ENCODE results near the gene UCP3. TPM values are rescaled to one million over a fixed set of nuclear protein-coding genes. Genes with fewer than 3 reads are reported as not detected.

The UCP3 gene
- total and polyA plus RNA-seq, 9 donors, result 0.70 to 2.2 (median 1.1) TPM

DNA sequence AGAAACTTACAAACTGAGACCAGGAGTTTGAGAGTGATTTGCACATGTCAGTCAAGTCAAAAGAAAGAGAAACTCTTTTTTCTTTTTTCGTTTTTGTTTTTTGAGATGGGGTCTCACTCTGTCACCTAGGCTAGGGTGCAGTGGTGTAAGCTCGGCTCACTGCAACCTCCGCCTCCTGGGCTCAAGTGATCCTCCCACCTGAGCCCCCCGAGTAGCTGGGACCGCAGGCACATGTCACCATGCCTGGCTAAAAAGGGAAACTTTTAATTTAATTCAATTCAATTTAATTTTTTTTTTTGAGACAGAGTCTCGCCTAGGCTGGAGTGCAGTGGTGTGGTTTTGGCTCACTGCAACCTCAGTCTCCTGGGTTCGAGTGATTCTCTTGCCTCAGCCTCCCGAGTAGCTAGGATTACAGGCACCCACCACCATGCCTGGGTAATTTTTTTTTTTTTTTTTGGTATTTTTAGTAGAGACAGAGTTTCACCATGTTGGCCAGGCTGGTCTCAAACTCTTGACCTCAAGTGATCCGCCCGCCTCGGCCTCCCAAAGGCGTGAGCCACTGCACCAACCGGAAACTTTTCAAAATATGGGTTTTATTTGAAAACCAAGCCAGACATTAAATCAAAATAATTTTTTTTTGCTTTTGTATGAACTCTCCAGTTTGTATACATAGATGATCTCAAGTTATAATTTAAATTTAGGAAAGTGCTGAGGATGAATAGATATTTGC, 9.9 kb downstream of the UCP3 start:
- H3K4me3 ChIP-seq, result no peak overlapping the region
- no peak overlapping the region for H3K27ac ChIP-seq
- TF ChIP-seq CTCF (IDR thresholded peaks at IDR 0.05) (no peak), POLR2A (IDR thresholded peaks at IDR 0.05) (no peak), EP300 (IDR thresholded peaks at IDR 0.05) (no peak)
- no peaks in the 10 kb centered on the region for H3K4me1 ChIP-seq (ENCODE audit: insufficient read depth)
- no peak for DNase-seq
- no peaks in the 10 kb centered on the region for H3K9me3 ChIP-seq
- no peaks in the 10 kb centered on the region for H3K36me3 ChIP-seq
- no peaks in the 10 kb centered on the region for H3K27me3 ChIP-seq
- WGBS, 3 donors, result 90 to 96% (median 92%) methylated on average over 13 of the region's 13 CpGs
- intact Hi-C loops (cut with DNase I), result no loop called here

- Histone ChIP-seq H3K36me3 (no peaks in the 10 kb centered on the region), H3K27me3 (no peaks in the 10 kb centered on the region), H3K4me1 (ENCODE audit: insufficient read depth) (no peaks in the 10 kb centered on the region), H3K4me3 (no peak overlapping the region), H3K27ac (no peak overlapping the region), H3K9me3 (no peaks in the 10 kb centered on the region)
- DNase-seq, result no peak
- intact Hi-C loops (cut with DNase I), result no loop called here
- TF ChIP-seq EP300 (IDR thresholded peaks at IDR 0.05), result no peak
- 79 to 92% (median 86%) methylated on average over 6 of the region's 6 CpGs for WGBS, 3 donors
Measured at GRCh38 chr11:73997120-73997770, 11.6 kb downstream of the UCP3 start.

DNA sequence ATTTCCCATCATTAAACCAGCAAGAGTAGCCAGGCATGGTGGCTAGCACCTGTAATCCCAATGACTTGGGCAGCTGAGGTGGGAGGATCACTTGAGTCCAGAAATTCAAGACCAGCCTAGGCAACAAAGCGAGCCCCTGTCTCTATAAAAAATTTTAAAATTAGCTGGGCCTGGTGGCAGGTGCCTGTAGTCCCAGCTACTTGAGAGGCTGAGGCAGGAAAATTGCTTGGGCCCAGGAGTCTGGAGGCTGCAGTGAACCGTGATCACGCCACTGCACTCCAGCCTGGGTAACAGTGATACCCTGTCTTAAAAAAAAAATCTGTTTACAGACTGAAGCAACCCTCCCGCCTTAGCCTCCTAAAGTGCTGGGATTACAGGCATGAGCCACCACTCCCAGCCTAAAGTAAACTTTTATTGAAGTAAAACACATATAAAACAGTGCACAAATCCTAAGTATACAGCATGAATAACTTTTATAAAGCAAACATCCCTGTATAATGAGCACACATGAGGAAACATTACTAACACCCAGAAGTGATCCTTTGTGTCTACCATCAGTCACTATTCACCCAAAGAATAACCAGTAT, 12.6 kb downstream of the UCP3 start:
- no peak for DNase-seq
- H3K27ac ChIP-seq, result no peak overlapping the region
- TF ChIP-seq CTCF (IDR thresholded peaks at IDR 0.05), result no peak
- TF ChIP-seq POLR2A (IDR thresholded peaks at IDR 0.05), result no peak
- no peak for TF ChIP-seq EP300 (IDR thresholded peaks at IDR 0.05)
- intact Hi-C loops (cut with DNase I), result no loop called here
- H3K9me3 ChIP-seq, result no peaks in the 10 kb centered on the region
- no peaks in the 10 kb centered on the region for H3K27me3 ChIP-seq
- no peaks in the 10 kb centered on the region for H3K36me3 ChIP-seq
- H3K4me3 ChIP-seq, result no peak overlapping the region
- WGBS, 3 donors, result 86 to 90% (median 87%) methylated on average over 4 of the region's 4 CpGs
- no peaks in the 10 kb centered on the region for H3K4me1 ChIP-seq (ENCODE audit: insufficient read depth)

- Histone ChIP-seq H3K27me3 (no peaks in the 10 kb centered on the region), H3K4me1 (ENCODE audit: insufficient read depth) (no peaks in the 10 kb centered on the region), H3K27ac (no peak overlapping the region), H3K36me3 (no peaks in the 10 kb centered on the region), H3K4me3 (no peak overlapping the region), H3K9me3 (no peaks in the 10 kb centered on the region)
- 68 to 69% (median 69%) methylated on average over 2 of the region's 2 CpGs for whole genome bisulfite sequencing, 3 donors
- intact Hi-C loops (cut with DNase I), result loop anchor here in 1 of 4 donors (2.0 kb wide), 1 partner anchor 21 kb away; no protein-coding TSS in a partner anchor
- TF ChIP-seq CTCF (IDR thresholded peaks at IDR 0.05), result no peak
- TF ChIP-seq POLR2A (IDR thresholded peaks at IDR 0.05), result no peak
- no peak for TF ChIP-seq EP300 (IDR thresholded peaks at IDR 0.05)
- no peak for DNase-seq
Measured at GRCh38 chr11:73995731-73996130, 13.2 kb downstream of the UCP3 start.
